GM04503 (cell line): Measurements from ENCODE around the gene TROAP.
"Not testable (repeated sequence)": the region's sequence is repeated elsewhere in the genome, so short reads cannot be mapped to it uniquely, and the experiment has no call there.

Experiments used
- DNase-seq: peaks from one replicate; pipeline ENCODE4 v3.0.0-alpha.2; 2012; ENCODE audit warnings: low read depth

The TROAP gene

DNA sequence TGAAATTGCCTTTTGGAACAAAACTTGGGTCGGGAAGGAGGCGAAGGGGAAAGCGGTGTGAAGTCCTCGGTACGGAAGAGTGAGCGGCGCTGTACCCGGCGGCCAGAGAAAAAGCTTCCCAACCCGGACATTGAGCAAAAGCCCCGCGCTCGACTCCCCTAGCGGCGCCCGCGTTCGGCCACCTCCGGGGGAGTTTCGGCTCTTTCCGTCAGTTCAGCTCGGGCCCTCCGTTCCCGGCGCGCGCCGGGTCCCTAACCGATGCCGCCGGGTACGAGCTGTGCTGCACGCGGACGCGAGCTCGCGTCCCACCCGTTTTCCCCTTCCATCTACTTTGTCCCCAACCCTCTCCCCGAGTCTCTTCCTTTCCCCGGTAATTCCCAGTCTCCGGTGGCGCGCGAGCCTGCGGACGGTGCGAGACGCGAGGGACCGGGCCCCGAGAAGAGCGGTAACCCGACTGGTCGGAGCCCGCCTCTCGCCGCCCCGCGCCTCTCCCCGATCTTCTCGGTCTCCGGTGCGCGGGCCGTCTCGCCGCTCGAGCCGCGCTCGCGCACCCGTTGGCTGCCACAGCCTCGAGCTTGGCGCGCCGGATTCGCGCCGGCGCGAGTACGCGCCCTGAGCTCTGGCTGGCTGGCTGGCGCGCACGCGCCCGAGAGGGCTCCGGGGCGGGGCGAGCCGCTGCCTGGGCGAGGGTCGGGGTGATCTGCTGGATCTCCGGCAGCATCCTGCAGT is 43.8 kb downstream of the TROAP start:
- DNase-seq: no peak

GRCh38 chr12:49367381-49368239 is 44.6 kb downstream of the TROAP start, which contains the start of gene SPATS2:
Gene SPATS2 (plus strand): TSS chr12:49367462. CDS start chr12:49461013, 93,551 bp downstream.
- no peak for DNase-seq

GRCh38 chr12:49368240-49368600 is 45.2 kb downstream of the TROAP start:
- no peak for DNase-seq

DNA sequence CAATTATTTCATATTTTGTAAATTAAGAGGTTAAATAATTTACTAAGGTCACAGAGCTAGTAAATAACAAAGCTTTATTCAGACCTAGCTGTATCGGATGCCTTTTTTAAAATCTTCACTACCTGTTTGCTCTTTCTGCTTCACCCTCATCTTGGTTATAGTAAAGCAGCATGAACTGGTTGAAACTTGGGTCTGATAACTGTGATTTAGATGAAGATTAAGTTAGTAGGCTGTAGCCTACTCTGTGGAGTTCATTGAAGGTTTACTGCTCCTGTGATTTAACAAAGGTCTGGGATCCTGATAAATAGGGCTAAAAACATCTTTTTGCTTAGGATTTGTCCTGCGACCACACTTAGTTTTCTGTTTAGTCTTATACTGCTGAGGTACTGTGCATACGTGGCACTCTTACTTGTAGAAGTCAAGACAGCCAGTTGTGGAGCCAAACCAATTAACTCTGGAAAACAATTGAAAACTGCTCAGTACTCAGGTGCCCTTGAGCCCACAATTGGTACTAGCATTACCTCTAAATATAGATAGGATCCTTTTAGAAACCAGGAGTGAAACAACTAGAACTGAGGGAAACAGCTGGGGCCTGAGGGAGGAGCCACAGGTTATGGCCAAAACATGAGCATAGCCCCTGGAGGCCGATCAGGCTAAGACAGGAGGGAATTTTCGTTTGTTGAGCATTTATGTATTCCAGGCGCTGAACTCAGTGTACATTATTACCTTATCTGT is 46.5 kb downstream of the TROAP start:
- DNase-seq: no peak

DNA sequence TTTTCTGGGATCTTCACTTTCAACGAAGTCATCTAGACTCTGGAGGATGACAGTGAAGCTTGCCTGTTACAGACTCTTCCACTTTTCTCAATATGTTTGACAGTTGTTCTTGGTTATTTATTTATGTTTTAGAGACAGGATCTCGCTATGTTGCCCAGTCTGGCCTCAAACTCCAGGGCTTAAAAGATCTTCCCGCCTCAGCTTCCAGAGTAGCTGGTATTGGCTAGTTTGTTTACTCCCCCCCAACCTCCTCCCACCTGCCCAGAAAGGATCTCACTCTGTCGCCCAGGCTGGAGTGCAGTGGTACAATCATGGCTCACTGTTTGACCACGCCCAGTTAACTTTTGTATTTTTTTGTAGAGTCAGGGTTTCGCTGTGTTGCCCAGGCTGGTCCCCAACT is 47.5 kb downstream of the TROAP start:
- DNase-seq: no peak

- DNase-seq: no peak
Measured at GRCh38 chr12:49375406-49375805, 52.4 kb downstream of the TROAP start.

GRCh38 chr12:49377386-49377785 is 54.3 kb downstream of the TROAP start:
- no peak for DNase-seq

DNA sequence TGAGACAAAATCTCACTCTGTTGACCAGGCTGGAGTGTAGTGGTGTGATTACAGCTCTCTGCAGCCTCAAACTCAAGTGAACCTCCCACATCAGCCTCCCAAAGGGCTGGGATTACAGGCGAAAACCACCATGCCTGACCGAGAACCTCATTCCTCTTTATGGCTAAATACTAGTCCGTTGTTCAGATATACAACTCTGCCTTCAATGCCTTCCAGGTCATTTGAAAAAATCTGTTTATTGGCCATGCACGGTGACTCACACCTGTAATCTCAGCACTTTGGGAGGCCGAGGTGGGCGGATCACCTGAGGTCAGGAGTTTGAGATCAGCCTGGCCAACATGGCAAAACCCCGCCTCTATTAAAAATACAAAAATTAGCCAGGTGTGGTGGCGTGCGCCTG is 57.1 kb downstream of the TROAP start:
- DNase-seq: not testable (repeated sequence)
